Liver (tissue), 9 donors: ENCODE results near the gene CENPO. TPM values are rescaled to one million over a fixed set of nuclear protein-coding genes. Genes with fewer than 3 reads are reported as not detected.

ENCODE experiments used
- DNase-seq: peaks from one replicate; pipeline ENCODE4 v3.0.0-alpha.2; 2017; ENCODE audit warnings: low spot score
- H3K27ac ChIP-seq, 2 donors: one replicate each; pipeline ENCODE4 v1.7.0; 2013; ENCODE audit warnings: inconsistent platforms in 2 of 2, low read length in 2 of 2, control low read depth in 1 of 2, low read depth in 1 of 2, mild to moderate bottlenecking in 1 of 2
- H3K27me3 ChIP-seq, 4 donors: one replicate each; pipeline versions ENCODE4 v1.6.1 to v1.7.0; 2013; ENCODE audit warnings: low read length in 3 of 4, inconsistent platforms in 1 of 4, mild to moderate bottlenecking in 1 of 4, moderate library complexity in 1 of 4; ENCODE audit not compliant: control insufficient read depth in 4 of 4, insufficient read depth in 4 of 4
- H3K36me3 ChIP-seq, 4 donors: one replicate each; pipeline versions ENCODE4 v1.6.1 to v1.7.0; 2013; ENCODE audit warnings: low read length in 3 of 4, mild to moderate bottlenecking in 3 of 4, low read depth in 1 of 4, moderate library complexity in 1 of 4; ENCODE audit not compliant: control insufficient read depth in 4 of 4, insufficient read depth in 3 of 4
- H3K4me1 ChIP-seq, 4 donors: one replicate each; pipeline versions ENCODE4 v1.6.1 to v1.7.0; 2013; ENCODE audit warnings: low read length in 3 of 4, mild to moderate bottlenecking in 3 of 4, moderate library complexity in 1 of 4; ENCODE audit not compliant: control insufficient read depth in 4 of 4, insufficient read depth in 4 of 4
- H3K4me3 ChIP-seq, 3 donors: one replicate each; pipeline versions ENCODE4 v1.6.1 to v1.7.0; 2013; ENCODE audit warnings: low read length in 3 of 3, control low read depth in 1 of 3, low read depth in 1 of 3, mild to moderate bottlenecking in 1 of 3
- H3K9ac ChIP-seq, 2 donors: one replicate each; pipeline ENCODE4 v1.7.0; 2013; ENCODE audit warnings: low read length in 2 of 2, mild to moderate bottlenecking in 2 of 2, moderate library complexity in 2 of 2, control low read depth in 1 of 2, low read depth in 1 of 2
- H3K9me3 ChIP-seq, 4 donors: one replicate each; pipeline versions ENCODE4 v1.6.1 to v1.7.0; 2013; ENCODE audit warnings: low read length in 3 of 4; ENCODE audit not compliant: control insufficient read depth in 4 of 4
- ATF3 ChIP-seq: IDR thresholded peaks from 2 replicates; pipeline ENCODE4 v1.6.1; 2016; ENCODE audit warnings: antibody characterized with exemption
- EGR1 ChIP-seq, 2 donors: IDR thresholded peaks; 2 replicates each; pipeline ENCODE4 v1.6.1; 2016 to 2018; ENCODE audit warnings: antibody characterized with exemption in 2 of 2, low read depth in 2 of 2
- FOXA2 ChIP-seq: IDR thresholded peaks from 2 replicates; pipeline ENCODE4 v1.6.1; 2016; ENCODE audit warnings: antibody characterized with exemption
- HNF4A ChIP-seq, 2 donors: conservative IDR thresholded peaks; 2 replicates each; pipeline ENCODE4 v1.6.1; 2016; ENCODE audit warnings: antibody characterized with exemption in 2 of 2, mild to moderate bottlenecking in 2 of 2
- HNF4G ChIP-seq: IDR thresholded peaks from 2 replicates; pipeline ENCODE4 v1.6.1; 2016; ENCODE audit warnings: antibody characterized with exemption
- JUND ChIP-seq, 2 donors: IDR thresholded peaks; 2 replicates each; pipeline ENCODE4 v1.6.1; 2016; ENCODE audit warnings: antibody characterized with exemption in 2 of 2
- NR2F2 ChIP-seq: IDR thresholded peaks from 2 replicates; pipeline ENCODE4 v1.6.1; 2016; ENCODE audit warnings: antibody characterized with exemption
- RAD21 ChIP-seq, 2 donors: IDR thresholded peaks; 2 replicates each; pipeline ENCODE4 v1.6.1; 2016; ENCODE audit warnings: antibody characterized with exemption in 2 of 2, mild to moderate bottlenecking in 2 of 2
- RXRA ChIP-seq, 2 donors: IDR thresholded peaks; 2 replicates each; pipeline ENCODE4 v1.6.1; 2017 to 2018; ENCODE audit warnings: antibody characterized with exemption in 2 of 2, mild to moderate bottlenecking in 1 of 2
- SP1 ChIP-seq: IDR thresholded peaks from 2 replicates; pipeline ENCODE4 v1.6.1; 2018; ENCODE audit warnings: antibody characterized with exemption, mild to moderate bottlenecking
- ZBTB33 ChIP-seq: IDR thresholded peaks from 2 replicates; pipeline ENCODE4 v1.6.1; 2016; ENCODE audit warnings: antibody characterized with exemption
- WGBS: extraction: QIAGEN DNeasy Blood & Tissue Kit; methylation state at CpG from one replicate; pipeline ENCODE4 v1.1.7; 2013; 5-methylcytosine and 5-hydroxymethylcytosine counted together
- polyA plus RNA-seq, 2 donors: library from polyadenylated mRNA; stranded (reverse) in 1 of 2; unstranded in 1 of 2; fragments of 200-250 nt in 1 of 2; fragments of >200 nt in 1 of 2; fragmentation: Nextera tagmentation in 1 of 2; extraction: Ambion mirVana in 1 of 2; gene quantifications; one replicate each; pipeline versions ENCODE4 v1.2.1 to v1.2.3, GENCODE V29; 2013 to 2015
- total RNA-seq, 2 donors: library from RNA; depleted of rRNA; stranded (reverse); fragments of >200 nt; gene quantifications; one replicate each; pipeline ENCODE4 v1.2.3, GENCODE V29; 2014
- TF ChIP-seq, protein P1 (sequence below): fragments of 150-350 bp; IDR thresholded peaks from 2 replicates; pipeline ENCODE4 v1.5.1; 2017; ENCODE audit warnings: improper control_type of control experiment, low read depth, low read length; ENCODE audit not compliant: missing input control
- TF ChIP-seq, protein P2 (sequence below): IDR thresholded peaks from 2 replicates; pipeline ENCODE4 v1.6.1; 2016; ENCODE audit warnings: antibody characterized with exemption, mild to moderate bottlenecking
- donor health status: healthy.
- donor health status: healthy.
- donor health status: healthy.
- donor health status: healthy.
- donor health status: healthy.

Gene CENPO
- total and polyA plus RNA-seq, 4 donors: 2.2 to 17.8 (median 3.2) TPM

GRCh38 chr2:24785671-24786321 is 7.4 kb upstream of the CENPO start:
- Histone ChIP-seq H3K4me3 (no peak overlapping the region), H3K27ac (no peak overlapping the region), H3K9ac (no peak overlapping the region), H3K27me3 (no peaks in the 10 kb centered on the region), H3K36me3 (peaks cover 0 to 5% (median 2%) of the 10 kb centered on the region in 4 donors), H3K9me3 (no peaks in the 10 kb centered on the region), H3K4me1 (no peaks in the 10 kb centered on the region)
- 92% methylated on average over 6 of the region's 6 CpGs for WGBS
- TF ChIP-seq HNF4A (conservative IDR thresholded peaks at IDR 0.05): no peak
- no peak for TF ChIP-seq HNF4G
- TF ChIP-seq RAD21 (IDR thresholded peaks at IDR 0.05): no peak
- TF ChIP-seq EGR1 (IDR thresholded peaks at IDR 0.05; ENCODE audit: low read depth in 2 of 2): no peak
- no peak for TF ChIP-seq FOXA2
- no peak for TF ChIP-seq ZBTB33
- no peak for TF ChIP-seq SP1
- DNase-seq: no peak

GRCh38 chr2:24787532-24787931 is 5.7 kb upstream of the CENPO start:
- Histone ChIP-seq H3K9ac (no peak overlapping the region), H3K27ac (no peak overlapping the region), H3K27me3 (no peaks in the 10 kb centered on the region), H3K36me3 (peaks cover 0 to 5% (median 2%) of the 10 kb centered on the region in 4 donors), H3K4me3 (no peak overlapping the region), H3K4me1 (peaks cover 0 to 6% (median 5%) of the 10 kb centered on the region in 4 donors), H3K9me3 (no peaks in the 10 kb centered on the region)
- TF ChIP-seq EGR1 (IDR thresholded peaks at IDR 0.05; ENCODE audit: low read depth in 2 of 2): no peak
- peak; percentile 68 for TF ChIP-seq NR2F2
- 76% methylated on average over 2 of the region's 2 CpGs for WGBS
- DNase-seq: no peak

GRCh38 chr2:24788816-24789215 is 4.4 kb upstream of the CENPO start:
- no peak for DNase-seq
- Histone ChIP-seq H3K9ac (no peak overlapping the region), H3K9me3 (no peaks in the 10 kb centered on the region), H3K4me1 (peaks cover 0 to 11% (median 9%) of the 10 kb centered on the region in 4 donors), H3K36me3 (peaks cover 0 to 5% (median 2%) of the 10 kb centered on the region in 4 donors), H3K27ac (no peak overlapping the region), H3K27me3 (no peaks in the 10 kb centered on the region), H3K4me3 (no peak overlapping the region)
- 81% methylated on average over 3 of the region's 3 CpGs for WGBS
- TF ChIP-seq EGR1 (IDR thresholded peaks at IDR 0.05; ENCODE audit: low read depth in 2 of 2): no peak
- no peak for TF ChIP-seq HNF4A (conservative IDR thresholded peaks at IDR 0.05)
- no peak for TF ChIP-seq ATF3
- no peak for TF ChIP-seq SP1
- TF ChIP-seq, protein P1, sequence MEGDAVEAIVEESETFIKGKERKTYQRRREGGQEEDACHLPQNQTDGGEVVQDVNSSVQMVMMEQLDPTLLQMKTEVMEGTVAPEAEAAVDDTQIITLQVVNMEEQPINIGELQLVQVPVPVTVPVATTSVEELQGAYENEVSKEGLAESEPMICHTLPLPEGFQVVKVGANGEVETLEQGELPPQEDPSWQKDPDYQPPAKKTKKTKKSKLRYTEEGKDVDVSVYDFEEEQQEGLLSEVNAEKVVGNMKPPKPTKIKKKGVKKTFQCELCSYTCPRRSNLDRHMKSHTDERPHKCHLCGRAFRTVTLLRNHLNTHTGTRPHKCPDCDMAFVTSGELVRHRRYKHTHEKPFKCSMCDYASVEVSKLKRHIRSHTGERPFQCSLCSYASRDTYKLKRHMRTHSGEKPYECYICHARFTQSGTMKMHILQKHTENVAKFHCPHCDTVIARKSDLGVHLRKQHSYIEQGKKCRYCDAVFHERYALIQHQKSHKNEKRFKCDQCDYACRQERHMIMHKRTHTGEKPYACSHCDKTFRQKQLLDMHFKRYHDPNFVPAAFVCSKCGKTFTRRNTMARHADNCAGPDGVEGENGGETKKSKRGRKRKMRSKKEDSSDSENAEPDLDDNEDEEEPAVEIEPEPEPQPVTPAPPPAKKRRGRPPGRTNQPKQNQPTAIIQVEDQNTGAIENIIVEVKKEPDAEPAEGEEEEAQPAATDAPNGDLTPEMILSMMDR: no peak
- no peak for TF ChIP-seq RXRA (IDR thresholded peaks at IDR 0.05)
- TF ChIP-seq, protein P2, sequence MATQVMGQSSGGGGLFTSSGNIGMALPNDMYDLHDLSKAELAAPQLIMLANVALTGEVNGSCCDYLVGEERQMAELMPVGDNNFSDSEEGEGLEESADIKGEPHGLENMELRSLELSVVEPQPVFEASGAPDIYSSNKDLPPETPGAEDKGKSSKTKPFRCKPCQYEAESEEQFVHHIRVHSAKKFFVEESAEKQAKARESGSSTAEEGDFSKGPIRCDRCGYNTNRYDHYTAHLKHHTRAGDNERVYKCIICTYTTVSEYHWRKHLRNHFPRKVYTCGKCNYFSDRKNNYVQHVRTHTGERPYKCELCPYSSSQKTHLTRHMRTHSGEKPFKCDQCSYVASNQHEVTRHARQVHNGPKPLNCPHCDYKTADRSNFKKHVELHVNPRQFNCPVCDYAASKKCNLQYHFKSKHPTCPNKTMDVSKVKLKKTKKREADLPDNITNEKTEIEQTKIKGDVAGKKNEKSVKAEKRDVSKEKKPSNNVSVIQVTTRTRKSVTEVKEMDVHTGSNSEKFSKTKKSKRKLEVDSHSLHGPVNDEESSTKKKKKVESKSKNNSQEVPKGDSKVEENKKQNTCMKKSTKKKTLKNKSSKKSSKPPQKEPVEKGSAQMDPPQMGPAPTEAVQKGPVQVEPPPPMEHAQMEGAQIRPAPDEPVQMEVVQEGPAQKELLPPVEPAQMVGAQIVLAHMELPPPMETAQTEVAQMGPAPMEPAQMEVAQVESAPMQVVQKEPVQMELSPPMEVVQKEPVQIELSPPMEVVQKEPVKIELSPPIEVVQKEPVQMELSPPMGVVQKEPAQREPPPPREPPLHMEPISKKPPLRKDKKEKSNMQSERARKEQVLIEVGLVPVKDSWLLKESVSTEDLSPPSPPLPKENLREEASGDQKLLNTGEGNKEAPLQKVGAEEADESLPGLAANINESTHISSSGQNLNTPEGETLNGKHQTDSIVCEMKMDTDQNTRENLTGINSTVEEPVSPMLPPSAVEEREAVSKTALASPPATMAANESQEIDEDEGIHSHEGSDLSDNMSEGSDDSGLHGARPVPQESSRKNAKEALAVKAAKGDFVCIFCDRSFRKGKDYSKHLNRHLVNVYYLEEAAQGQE: no peak
- TF ChIP-seq JUND (IDR thresholded peaks at IDR 0.05): no peak
- TF ChIP-seq NR2F2: no peak
